ENCODE data around the gene LHX2.

DNA sequence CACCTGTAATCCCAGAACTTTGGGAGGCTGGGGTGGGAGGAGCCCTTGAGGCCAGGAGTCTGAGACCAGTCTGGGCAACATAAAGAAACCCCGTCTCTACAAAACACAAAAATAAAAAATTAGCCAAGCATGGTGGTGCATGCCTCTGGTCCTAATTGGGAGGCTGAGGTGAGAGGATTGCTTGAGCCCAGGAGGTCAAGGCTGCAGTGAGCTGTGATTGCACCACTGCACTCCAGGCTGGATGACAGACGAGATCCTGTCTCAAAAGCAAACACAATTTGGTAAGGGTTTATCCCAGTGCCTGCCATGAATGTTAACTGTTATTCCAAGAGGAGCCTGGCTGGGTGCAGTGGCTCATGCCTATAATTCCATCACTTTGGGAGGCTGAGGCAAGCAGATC lies 71.1 kb downstream of the LHX2 start:
- TF ChIP-seq CREB1 (IDR thresholded peaks at IDR 0.05; ENCODE audit: low read depth) (no peak), EP300 (IDR thresholded peaks at IDR 0.05; ENCODE audit: borderline replicate concordance) (no peak), TCF12 (IDR thresholded peaks at IDR 0.05; ENCODE audit: low read depth) (no peak), ZBTB7A (IDR thresholded peaks at IDR 0.05; ENCODE audit: low read depth) (no peak), RAD21 (IDR thresholded peaks at IDR 0.05; ENCODE audit: low read depth) (no peak), TEAD4 (IDR thresholded peaks at IDR 0.05) (no peak), YY1 (IDR thresholded peaks at IDR 0.05; ENCODE audit: low read depth) (no peak)
- TF ChIP-seq, protein P1, sequence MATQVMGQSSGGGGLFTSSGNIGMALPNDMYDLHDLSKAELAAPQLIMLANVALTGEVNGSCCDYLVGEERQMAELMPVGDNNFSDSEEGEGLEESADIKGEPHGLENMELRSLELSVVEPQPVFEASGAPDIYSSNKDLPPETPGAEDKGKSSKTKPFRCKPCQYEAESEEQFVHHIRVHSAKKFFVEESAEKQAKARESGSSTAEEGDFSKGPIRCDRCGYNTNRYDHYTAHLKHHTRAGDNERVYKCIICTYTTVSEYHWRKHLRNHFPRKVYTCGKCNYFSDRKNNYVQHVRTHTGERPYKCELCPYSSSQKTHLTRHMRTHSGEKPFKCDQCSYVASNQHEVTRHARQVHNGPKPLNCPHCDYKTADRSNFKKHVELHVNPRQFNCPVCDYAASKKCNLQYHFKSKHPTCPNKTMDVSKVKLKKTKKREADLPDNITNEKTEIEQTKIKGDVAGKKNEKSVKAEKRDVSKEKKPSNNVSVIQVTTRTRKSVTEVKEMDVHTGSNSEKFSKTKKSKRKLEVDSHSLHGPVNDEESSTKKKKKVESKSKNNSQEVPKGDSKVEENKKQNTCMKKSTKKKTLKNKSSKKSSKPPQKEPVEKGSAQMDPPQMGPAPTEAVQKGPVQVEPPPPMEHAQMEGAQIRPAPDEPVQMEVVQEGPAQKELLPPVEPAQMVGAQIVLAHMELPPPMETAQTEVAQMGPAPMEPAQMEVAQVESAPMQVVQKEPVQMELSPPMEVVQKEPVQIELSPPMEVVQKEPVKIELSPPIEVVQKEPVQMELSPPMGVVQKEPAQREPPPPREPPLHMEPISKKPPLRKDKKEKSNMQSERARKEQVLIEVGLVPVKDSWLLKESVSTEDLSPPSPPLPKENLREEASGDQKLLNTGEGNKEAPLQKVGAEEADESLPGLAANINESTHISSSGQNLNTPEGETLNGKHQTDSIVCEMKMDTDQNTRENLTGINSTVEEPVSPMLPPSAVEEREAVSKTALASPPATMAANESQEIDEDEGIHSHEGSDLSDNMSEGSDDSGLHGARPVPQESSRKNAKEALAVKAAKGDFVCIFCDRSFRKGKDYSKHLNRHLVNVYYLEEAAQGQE (IDR thresholded peaks at IDR 0.05; ENCODE audit: low read depth), result no peak
- TF ChIP-seq, protein P2, sequence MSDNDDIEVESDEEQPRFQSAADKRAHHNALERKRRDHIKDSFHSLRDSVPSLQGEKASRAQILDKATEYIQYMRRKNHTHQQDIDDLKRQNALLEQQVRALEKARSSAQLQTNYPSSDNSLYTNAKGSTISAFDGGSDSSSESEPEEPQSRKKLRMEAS (IDR thresholded peaks at IDR 0.05), result no peak
- TF ChIP-seq, protein P3, sequence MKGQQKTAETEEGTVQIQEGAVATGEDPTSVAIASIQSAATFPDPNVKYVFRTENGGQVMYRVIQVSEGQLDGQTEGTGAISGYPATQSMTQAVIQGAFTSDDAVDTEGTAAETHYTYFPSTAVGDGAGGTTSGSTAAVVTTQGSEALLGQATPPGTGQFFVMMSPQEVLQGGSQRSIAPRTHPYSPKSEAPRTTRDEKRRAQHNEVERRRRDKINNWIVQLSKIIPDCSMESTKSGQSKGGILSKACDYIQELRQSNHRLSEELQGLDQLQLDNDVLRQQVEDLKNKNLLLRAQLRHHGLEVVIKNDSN (IDR thresholded peaks at IDR 0.05), result no peak
